ENCODE measurements around the gene INTS3.
"Not testable (repeated sequence)": the region's sequence is repeated elsewhere in the genome, so short reads cannot be mapped to it uniquely, and the experiment has no call there.

INTS3 gene

DNA sequence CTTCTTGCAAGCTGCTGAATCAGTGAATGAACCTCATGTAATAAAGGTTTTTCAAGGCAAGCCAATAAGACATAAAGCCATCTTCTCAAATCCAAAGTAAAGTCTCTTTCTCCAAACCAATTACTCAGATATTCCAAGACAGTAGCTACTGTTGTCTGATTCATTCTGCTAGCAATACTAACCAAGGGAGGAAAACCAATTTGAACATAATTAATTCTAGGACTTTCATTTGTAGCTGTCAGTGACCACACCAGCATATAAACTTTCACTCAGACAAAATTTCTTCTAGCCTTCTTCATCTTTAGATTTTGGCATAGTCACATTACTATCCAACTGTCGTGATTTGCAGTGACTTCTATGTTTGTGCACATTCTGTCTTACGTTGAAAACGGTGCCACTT, 10.5 kb upstream of the INTS3 start:
- in situ Hi-C loops (cut with HindIII; ENCODE audit: low pct_ligation_motif_present, low sequenced_read_pairs): no loop called here
- Histone ChIP-seq H3K27me3 (replicated peaks) (no peaks in the 10 kb centered on the region), H3K36me3 (replicated peaks) (no peaks in the 10 kb centered on the region), H3K27ac (no peak overlapping the region), H3K4me3 (ENCODE audit: low read depth, low read length) (no peak overlapping the region)
- DNase-seq: no peak
- TF ChIP-seq, protein P1, sequence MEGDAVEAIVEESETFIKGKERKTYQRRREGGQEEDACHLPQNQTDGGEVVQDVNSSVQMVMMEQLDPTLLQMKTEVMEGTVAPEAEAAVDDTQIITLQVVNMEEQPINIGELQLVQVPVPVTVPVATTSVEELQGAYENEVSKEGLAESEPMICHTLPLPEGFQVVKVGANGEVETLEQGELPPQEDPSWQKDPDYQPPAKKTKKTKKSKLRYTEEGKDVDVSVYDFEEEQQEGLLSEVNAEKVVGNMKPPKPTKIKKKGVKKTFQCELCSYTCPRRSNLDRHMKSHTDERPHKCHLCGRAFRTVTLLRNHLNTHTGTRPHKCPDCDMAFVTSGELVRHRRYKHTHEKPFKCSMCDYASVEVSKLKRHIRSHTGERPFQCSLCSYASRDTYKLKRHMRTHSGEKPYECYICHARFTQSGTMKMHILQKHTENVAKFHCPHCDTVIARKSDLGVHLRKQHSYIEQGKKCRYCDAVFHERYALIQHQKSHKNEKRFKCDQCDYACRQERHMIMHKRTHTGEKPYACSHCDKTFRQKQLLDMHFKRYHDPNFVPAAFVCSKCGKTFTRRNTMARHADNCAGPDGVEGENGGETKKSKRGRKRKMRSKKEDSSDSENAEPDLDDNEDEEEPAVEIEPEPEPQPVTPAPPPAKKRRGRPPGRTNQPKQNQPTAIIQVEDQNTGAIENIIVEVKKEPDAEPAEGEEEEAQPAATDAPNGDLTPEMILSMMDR (IDR thresholded peaks at IDR 0.05; ENCODE audit: low read depth, low read length, missing control alignments): no peak

DNA sequence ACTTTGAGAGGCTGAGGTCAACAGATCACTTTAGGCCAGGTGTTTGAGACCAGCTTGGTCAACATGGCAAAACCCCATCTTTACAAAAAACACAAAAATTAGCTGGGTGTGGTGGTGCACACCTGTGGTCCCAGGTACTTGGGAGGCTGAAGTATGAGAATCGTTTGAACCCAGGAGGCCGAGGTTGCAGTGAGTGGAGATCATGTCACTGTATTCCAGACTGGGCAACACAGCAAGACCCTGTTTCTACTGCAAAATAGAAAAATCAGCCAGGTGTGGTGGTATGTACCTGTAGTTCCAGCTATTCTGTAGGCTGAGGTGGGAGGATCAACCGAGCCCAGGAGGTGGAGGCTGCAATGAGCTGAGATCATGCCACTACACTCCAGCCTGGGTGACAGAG, 4.2 kb upstream of the INTS3 start:
- in situ Hi-C loops (cut with HindIII; ENCODE audit: low pct_ligation_motif_present, low sequenced_read_pairs): no loop called here
- no peak overlapping the region for H3K4me3 ChIP-seq (ENCODE audit: low read depth, low read length)
- no peaks in the 10 kb centered on the region for H3K36me3 ChIP-seq (replicated peaks)
- TF ChIP-seq, protein P1 (IDR thresholded peaks at IDR 0.05; ENCODE audit: low read depth, low read length, missing control alignments): no peak
- H3K27ac ChIP-seq: no peak overlapping the region
- DNase-seq: no peak
- no peaks in the 10 kb centered on the region for H3K27me3 ChIP-seq (replicated peaks)

DNA sequence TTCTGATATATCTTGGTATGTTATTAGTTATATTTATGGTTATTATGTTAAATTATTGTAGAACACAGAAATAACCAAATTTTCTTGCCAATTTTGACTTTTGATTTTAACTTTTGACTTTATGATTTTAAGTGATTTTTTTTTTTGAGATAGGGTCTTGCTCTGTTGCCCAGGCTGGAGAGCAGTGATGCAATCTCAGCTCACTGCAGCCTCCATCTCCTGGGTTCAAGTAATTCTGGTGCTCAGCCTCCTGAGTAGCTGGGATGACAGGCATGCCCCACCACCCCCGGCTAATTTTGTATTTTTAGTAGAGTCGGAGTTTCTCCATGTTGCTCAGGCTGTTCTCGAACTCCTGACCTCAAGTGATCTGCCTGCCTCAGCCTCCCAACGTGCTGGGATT, 3.2 kb upstream of the INTS3 start:
- H3K4me3 ChIP-seq (ENCODE audit: low read depth, low read length); H3K27me3 ChIP-seq (replicated peaks); H3K36me3 ChIP-seq (replicated peaks); H3K27ac ChIP-seq; DNase-seq; in situ Hi-C loops (cut with HindIII; ENCODE audit: low pct_ligation_motif_present, low sequenced_read_pairs): not testable (repeated sequence)

DNA sequence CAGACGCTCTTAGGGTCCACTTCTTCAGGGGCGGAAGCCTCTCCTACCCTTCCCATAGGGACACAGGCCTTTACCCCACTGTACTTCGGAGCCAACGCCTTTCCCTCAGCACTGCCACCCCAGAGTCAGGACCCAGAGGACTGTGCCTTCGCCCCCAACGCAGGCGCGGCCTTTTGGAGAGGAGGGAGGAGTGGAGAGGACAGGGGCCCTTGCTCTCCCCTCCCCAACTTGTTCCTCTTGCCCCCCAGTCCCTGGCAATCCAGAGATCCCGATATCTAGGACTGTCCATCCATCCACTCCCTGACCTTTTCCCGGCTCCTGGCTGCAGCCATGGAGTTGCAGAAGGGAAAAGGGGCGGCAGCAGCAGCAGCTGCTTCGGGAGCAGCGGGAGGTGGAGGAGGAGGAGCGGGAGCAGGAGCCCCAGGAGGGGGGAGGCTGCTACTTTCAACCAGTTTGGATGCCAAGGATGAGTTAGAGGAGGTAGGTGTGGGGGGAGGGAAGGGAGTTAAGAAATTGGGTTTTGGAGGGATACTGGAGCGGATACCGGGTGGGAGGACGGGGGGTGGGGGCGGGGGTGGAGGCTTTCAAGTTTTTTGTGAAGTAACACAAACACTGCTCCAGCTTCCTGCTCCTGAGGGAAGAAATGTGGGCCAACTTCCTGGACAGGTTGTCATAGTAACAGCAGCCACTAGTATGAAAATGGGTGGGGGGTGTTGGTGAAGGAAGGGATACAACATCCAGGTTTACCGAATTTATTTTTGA, 636 bp downstream of the INTS3 start:
- Histone ChIP-seq H3K4me3 (ENCODE audit: low read depth, low read length) (peak overlapping the region; percentile 80), H3K36me3 (replicated peaks) (no peaks in the 10 kb centered on the region), H3K27me3 (replicated peaks) (no peaks in the 10 kb centered on the region), H3K27ac (peak overlapping the region; percentile 68)
- TF ChIP-seq, protein P1 (IDR thresholded peaks at IDR 0.05; ENCODE audit: low read depth, low read length, missing control alignments): no peak
- in situ Hi-C loops (cut with HindIII; ENCODE audit: low pct_ligation_motif_present, low sequenced_read_pairs): no loop called here
- DNase-seq: no peak

DNA sequence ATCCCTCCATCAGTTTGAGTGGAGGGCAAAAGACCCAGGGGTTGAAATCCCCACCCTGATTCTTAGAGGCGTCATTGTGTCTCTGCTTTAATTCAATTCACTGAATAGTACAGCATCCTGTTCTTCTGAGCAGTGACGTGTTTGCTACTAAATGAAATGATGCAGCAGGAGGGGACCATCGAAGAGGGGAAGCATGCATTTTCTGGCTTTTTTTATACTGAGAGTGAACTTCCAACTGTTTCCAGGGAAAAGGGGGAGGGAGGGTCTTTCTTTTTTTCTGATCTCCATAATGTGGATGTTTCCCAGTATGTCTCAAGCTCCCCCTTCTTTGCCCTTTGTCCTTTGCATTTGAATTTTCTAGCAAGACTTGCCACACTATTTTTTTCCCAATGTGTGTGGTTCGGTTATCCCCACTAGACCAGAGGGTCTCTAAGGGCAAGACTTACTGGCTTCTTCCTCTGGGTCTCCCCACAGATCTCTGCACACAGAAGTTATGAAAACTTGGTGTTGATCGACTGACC, 2.7 kb downstream of the INTS3 start:
- Histone ChIP-seq H3K27me3 (replicated peaks) (no peaks in the 10 kb centered on the region), H3K27ac (no peak overlapping the region), H3K4me3 (ENCODE audit: low read depth, low read length) (no peak overlapping the region), H3K36me3 (replicated peaks) (no peaks in the 10 kb centered on the region)
- TF ChIP-seq, protein P1 (IDR thresholded peaks at IDR 0.05; ENCODE audit: low read depth, low read length, missing control alignments): no peak
- DNase-seq: no peak
- in situ Hi-C loops (cut with HindIII; ENCODE audit: low pct_ligation_motif_present, low sequenced_read_pairs): no loop called here

DNA sequence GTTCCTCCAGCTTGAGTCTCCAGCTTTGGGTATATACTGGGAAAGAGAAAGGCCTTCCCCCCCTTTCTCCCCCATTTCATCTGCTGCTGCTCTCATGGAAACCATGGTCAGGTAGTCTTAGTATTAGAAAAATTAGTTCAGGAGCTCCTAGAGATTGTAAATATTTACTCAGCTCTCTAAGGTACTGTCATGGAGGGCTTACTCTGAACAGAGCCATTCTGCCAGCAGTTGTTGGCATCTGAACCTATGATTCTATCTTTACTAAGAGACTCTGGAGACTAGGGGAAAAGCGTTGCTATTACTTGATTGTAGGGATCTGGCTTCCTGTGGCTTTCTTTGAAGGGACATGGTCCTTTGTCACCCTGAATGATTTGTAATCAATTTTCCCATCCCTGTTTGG, 6.1 kb downstream of the INTS3 start:
- no peaks in the 10 kb centered on the region for H3K36me3 ChIP-seq (replicated peaks)
- DNase-seq: no peak
- in situ Hi-C loops (cut with HindIII; ENCODE audit: low pct_ligation_motif_present, low sequenced_read_pairs): no loop called here
- no peak overlapping the region for H3K4me3 ChIP-seq (ENCODE audit: low read depth, low read length)
- no peak overlapping the region for H3K27ac ChIP-seq
- H3K27me3 ChIP-seq (replicated peaks): no peaks in the 10 kb centered on the region
- TF ChIP-seq, protein P1 (IDR thresholded peaks at IDR 0.05; ENCODE audit: low read depth, low read length, missing control alignments): no peak

Data from brain microvascular endothelial cell (primary cell).